SU-DHL-6 (cell line): ENCODE results near the gene PGAP3.

Experiments
- CTCF ChIP-seq: fragments of 200-600 bp; sonication (generic); IDR thresholded peaks from one replicate; pipeline ENCODE4 v1.5.1; 2017; ENCODE audit warnings: antibody characterized with exemption, mild to moderate bottlenecking, low read length, moderate library complexity; ENCODE audit not compliant: insufficient read depth, poor library complexity, severe bottlenecking
- EZH2phosphoT487 ChIP-seq: fragments of 200-600 bp; sonication (generic), shearing (Covaris generic); conservative IDR thresholded peaks from 2 replicates; pipeline ENCODE4 v1.6.1; 2018; ENCODE audit warnings: mild to moderate bottlenecking, antibody characterized with exemption, low read length, moderate library complexity, mixed read lengths

GRCh38 chr17:39706921-39707337, 19.1 kb upstream of the PGAP3 start:
- no peak for TF ChIP-seq CTCF
- no peak for TF ChIP-seq EZH2phosphoT487
